ENCODE data around the gene MUC15.

MUC15 gene

DNA sequence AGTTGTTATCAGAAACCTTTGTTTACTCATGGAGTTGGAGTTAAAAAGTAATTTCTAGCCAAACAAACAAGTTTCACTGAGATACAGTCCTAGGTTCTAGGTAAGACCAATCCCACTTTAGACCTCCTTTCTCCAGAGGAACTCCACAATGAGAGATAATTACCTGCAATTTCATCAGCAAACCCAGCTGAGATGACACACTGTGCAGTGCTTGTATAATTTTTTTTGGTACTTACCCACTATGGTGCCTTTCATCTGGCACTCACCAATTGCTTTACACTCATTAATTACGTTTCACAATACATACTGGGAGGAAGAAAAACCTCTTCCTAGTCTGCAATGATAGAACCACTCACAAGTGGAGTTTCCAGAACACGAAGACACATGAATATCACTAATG is 1.8 kb upstream of the MUC15 start:
- DNase-seq: no peak

DNA sequence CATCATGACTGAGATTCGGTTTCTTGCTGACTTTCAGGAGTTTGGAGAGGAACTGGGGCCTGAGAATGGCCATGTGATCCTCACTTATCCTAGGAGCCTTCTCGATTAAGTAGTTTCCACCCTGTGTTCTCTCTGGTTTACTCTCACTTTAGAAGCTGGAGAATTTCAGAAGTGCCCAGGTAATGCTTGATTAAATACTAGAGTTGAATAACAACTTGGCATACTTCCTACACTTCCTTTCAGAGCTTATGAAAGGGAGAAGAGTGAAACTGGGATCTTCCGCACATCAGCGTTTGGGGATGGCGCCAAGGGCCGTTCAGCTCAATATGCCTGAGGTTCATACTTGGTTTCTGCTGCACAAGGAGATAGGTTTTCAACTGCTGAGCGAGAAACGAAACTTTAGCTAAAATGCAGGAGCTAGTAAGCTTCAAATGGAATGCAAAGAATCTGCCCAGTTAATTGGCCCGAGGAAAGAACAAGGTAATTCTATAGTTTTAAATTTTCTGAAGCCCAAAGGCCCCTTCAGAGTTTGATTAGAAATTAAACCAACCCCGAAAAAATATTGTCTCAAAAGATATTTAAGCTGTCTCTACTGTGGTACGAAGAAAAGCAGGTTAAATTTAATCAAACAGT is 823 bp upstream of the MUC15 start:
- DNase-seq: no peak

DNA sequence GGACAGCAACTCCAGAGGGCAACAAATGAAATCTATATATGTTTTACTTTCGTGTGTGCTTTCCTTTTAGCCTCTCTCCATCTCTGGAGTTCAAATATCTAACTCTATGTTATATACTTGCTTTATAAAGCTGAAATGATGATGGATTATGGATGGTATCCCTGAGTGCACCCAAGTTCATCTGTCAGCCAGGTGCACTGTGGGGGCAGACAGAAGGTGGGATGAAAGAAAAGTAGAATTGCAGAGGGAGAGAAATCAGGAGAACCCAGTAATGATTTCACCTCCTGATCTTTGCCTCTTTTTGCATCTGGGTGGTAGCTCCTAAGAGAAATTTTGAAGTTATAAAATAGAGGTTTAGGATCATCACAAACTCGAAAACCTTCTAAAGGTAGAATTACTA is 2.4 kb downstream of the MUC15 start:
- no peak for DNase-seq

DNA sequence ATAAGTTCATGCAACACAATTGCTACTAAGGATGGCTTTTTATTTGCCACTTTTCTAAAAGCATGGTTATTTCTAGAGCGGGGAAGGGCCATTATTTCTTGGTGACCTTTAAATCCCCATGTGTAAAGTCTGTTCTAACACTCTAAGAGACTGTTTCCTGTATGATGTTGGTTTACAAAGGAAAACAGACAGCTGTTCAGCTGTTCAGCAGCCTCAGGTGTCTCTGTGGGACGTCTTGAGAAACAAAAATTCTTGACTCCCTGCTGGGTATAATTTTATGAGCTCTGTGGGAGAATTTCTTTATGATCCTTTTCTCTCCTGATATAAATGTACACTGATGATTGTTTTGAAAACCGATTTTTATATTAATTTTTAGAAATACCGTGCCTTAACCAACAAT is 13.9 kb downstream of the MUC15 start:
- DNase-seq: no peak

DNA sequence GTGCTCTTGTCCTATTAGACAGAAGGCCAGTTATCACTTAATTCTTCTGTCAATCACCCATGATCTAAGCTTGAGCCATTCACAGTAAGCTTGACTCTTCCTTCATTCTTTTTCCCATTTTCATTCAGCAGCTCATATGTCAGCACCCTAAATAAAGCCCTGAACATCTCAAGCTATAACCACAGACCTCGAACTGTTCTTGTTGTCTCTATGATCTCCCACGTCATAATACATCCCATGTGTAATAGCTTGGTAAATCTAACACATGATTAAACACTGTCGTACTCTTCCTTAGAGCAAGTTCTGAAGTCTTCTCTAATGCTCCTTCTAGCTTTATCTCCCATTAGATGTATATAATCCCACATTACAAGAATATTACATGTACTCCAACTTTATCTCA is 14.4 kb downstream of the MUC15 start:
- no peak for DNase-seq

DNA sequence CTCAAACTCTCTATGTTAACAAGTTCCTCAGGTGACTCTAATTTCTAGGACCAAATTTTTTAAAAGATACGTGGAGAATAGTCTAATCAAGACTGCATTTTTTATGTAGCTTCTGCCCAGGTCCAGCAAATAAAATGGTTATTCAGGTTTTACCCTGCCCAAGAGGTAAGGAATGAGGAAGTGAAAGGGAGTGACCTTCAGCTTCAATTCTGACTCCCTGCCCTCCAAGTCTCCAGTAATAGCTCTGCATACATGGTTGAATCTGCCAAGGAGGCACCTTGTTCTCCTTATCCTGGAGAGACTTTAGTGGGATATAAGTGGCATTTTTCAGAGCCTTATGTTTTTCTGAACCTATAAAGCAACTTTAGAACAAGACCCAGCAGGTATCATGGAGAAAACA is 15.5 kb downstream of the MUC15 start:
- no peak for DNase-seq

DNA sequence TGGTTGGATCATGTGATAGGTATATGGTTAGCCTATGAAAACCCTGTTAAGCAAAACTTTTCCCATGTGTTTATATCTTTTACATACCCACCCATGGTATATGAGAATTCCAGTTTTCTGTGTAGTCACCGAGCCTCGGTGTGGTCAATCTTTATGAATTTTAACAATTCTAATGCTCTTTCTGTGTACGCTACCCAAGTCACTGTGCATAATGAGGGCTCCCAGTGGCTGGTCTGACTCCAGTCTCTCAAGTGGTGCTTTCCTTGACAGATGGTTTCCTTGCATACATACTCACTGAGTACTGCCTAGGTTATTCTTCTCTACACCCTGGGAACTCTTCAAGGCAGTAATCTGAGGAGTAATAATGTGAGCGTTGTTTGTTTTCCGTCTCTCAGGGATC is 17.6 kb downstream of the MUC15 start:
- no peak for DNase-seq

DNA sequence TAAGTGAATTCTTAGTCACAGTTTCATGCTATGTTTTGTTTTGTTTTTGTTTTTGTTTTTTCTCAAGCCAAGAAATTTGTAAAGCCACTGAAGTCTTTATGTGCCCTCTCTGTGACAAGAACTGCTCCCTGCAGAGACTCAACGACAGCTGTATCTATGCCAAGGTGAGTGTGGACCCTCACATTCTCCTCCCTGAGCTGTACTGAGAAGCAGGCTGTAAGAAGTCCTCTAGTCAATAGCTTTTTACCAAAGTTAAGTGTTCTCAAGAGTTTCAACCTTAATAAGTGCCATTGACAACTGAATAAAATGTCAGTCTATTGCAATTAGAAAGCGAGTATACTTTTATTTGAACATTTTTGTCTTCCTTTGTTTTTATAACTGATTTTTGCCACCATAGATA is 18.9 kb downstream of the MUC15 start:
- no peak for DNase-seq

DNA sequence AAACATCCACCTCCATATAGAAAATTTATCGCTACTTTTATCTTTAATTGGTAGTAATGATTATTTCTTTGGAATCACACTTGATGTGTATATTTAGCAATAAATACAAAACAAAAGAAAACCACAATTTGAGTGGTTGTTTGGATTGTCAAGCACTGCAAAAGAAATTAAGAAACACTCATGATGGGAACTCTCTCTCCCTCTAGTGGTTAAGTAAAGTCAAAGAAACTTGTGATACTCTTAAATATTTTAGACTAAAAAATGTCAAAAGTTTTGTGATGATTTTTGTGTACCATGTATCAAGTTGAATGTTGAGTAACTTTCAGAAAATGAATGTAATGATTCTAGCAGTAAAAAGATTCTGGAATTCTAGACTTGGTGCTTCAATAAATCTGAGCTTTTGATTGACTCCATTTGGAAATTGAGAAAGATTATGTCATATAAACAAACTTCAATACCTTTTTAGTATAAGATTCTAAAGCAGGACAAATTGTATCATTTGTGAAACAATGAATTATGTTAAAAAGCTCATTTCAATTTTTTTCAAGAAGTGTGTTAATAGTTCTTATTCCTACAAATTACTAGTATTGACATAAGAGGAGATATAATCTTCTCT is 20.8 kb downstream of the MUC15 start:
- DNase-seq: no peak

DNA sequence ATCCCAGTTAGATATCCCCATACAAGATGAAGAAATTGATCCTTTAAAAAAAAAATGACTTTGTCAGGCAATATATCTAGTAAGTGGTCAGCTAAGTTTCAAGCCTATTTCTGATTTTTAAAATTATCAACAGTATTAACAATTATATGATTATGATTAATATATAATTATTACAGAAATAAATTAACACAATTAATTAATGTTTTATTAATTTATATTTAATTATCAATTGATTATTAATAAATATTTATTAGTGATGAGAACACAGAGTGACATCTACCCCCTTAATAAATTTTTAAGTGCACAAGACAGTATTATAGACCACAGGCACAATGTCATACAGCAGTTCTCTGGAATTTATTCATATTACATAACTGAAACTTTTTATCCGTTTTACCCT is 22.0 kb downstream of the MUC15 start:
- DNase-seq: no peak

DNA sequence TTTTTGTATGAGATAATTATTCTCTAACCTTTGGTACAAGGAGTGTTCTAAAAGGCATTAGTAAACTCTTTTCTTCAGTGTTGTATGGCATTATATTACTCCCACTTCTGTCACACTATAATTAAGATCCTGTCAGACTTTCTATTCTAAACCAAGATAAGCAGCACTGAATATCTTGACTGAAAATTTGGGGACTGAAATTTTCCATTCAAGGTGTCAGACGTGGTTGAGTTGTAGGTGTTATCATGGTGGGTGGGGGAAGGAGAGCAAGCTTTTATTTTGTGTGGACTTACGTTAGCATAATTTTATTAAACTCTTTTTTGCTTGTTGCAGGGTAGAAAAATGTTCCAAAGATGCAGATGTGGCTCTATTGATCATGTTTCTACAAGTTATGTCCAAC is 22.9 kb downstream of the MUC15 start:
- DNase-seq: no peak

DNA sequence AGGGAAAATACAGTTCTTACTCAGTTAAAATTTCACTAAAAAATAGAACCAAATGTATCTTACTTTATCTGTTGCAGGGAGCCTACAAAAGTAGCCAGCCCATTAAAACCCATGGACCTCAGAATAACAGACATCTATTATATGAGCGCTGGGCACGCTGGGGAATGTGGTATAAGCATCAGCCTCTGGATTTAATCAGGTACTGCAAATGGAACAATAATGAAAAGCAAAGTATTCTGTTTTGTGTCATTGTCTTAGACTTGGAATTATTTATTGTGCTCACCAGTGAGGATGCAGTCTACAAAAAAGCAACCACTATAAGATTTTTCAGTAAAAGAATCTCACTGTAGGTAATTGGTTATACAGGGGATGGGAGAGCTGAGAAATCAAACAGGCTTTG is 30.2 kb downstream of the MUC15 start:
- no peak for DNase-seq

DNA sequence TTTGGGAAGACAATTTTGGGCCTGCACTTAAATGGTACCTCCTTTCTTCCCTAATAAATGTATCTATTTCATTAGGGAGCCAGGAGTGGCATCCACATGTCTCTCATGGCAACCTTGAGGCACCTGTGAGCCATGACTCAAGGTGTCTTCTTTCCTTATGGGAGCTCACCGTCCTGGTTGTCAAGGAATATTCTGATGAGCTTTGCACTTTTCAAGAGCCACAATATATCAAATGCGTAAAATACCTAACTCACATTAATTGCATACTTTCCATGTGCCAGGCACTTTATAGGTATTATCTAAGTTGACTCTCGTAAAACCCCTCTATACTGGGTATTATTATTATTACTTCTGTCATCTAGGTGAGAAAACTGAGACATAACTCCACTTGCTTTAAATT is 32.5 kb downstream of the MUC15 start:
- no peak for DNase-seq

DNA sequence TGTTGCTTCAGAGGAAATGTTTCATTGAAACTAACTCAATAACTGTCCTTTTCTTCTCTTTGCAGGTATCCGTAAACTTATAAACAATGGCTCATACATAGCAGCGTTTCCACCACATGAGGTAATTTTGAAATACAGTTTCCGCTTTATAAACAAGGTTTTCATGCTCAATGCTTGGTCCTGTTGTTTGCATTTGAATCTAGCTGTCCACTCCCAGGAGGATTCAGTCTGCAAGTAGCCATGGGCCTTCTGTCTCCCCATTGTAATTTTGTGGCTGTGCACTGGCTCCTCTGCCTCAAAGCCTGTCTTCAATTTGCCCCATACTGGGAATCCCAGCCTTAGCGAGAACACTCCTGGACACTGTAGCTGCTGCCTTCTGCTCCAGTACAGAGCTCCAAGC is 34.7 kb downstream of the MUC15 start:
- DNase-seq: no peak

DNA sequence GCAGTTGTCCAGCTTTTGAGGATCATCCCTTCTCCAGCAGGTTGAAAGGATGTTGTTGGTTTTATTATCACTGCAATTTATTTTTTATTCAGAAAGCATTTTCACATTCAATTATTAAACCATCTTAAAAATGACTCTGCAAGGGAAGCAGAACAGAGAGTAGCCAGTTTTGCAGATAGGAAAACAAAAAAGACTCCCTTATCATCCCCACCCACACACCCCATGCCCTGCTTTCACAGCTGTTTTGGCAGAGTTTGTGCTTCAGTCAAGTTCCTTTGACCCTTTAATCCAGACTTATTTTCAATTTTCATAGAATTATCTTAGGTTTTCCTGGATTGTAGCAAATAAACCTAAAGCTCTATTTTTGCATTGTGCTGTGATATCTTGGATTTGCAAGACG is 44.4 kb downstream of the MUC15 start:
- DNase-seq: no peak

DNA sequence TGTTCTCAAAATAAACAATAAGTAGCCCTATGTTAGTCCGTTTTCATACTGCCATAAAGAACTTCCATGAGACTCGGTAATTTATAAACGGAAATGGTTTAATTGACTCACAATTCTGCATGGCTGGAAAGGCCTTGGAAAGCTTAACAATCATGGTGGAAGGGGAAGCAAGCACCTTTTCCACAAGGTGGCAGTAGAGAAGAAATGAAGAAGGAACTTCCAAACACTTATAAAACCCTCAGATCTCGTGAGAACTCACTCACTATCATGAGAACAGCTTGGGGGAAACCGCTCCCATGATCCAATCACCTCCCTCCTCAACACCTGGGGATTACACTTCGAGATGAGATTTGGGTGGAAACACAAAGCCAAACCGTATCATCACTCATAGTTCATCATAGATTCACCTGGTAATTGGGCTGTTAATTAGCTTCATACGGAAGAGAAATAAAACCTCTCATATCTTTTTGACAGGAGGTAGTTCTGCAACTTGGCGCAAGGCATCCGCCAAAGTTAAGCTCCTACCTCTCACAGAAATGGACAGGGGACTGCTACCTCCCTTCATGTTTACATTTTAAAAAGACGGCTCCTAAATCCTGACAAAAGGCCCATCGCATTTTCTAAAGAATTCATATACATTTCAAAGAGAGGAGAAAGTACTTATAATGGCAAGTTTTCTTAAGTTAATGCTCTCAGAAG is 49.0 kb downstream of the MUC15 start:
- no peak for DNase-seq

DNA sequence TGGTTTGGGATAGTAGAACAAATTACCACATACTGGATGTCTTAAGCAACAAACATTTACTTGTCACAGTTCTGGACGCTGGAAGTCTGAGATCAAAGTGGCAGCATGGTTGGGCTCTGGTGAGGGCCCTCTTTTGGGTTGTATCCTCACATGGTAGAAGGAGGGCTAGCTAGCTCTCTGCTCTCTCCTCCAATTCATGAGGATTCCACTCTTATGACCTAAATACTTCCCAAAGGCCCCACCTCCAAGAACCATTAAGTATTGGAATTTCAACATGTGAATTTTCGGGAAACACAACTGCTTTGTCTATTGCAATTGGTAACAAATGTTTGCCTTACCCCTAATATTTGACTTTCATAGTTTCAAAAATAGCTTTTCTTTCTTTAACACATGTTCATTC is 52.6 kb downstream of the MUC15 start:
- DNase-seq: no peak

DNA sequence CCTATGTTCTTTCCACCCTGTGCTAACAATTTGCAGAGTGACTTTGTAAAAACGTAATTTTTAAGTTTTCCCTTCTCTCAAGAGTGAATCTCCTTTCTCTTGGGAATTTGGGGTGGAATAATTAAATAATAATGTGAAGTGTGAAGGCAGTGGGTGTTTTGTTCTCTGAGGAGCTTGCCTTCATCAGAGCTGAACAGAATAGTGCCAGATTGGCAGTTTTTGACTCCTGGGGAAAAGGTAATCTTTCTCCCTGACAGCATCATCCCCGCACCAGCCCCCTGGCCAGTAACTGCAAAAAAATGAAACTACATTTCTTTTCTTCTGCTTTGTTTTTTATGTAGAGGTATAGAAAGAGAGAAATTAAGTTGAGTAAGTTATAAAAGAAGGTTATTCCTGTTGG is 59.9 kb downstream of the MUC15 start:
- DNase-seq: no peak

DNA sequence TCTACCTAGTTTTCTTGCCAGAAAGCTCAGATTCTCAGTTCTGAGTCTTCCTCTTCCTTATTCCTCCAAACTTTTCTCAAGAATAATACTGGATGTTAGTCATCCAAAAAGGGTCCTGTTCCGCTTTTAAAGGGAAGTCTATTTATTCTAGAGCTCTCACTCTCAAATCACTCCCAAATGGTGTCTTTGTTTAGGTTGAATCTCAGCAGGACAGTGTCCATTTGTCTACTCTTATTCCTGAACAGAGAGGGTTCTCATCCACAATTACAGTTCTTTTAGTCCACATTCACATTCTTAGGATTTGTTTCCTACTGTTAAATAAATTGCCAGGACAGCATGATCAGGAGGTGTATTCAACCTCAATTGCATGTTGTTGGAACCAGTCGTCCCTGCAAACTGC is 61.3 kb downstream of the MUC15 start:
- DNase-seq: no peak

DNA sequence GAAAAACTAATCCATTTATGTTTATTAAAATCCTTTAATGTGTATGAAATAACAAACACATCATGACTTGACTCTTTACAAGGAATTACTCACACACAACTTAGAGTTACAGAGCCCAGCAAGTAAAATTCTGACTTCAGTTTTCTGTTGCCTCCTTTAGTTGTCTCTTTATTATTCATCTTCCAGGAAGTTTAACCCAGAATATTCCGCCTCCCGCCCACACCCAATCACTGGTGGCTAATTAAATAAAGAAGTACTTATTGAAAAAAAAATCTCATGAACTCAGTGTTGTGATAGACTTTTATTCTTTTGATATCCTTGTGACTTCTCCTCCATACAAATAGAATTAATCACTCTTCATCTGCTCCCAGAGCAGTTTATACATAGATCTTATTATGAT is 61.9 kb downstream of the MUC15 start:
- DNase-seq: no peak
